Dermis blood vessel endothelial cell (primary cell): ENCODE results near the gene WWOX. TPM values are rescaled to one million over a fixed set of nuclear protein-coding genes. Genes with fewer than 3 reads are reported as not detected.

Source experiments
- DNase-seq: peaks from one replicate; pipeline ENCODE4 v3.0.0; 2010
- total RNA-seq: library from RNA; depleted of rRNA; stranded (reverse); fragments of >200 nt; gene quantifications from 2 replicates; pipeline ENCODE4 v1.2.3, GENCODE V29; 2014

WWOX gene
- total RNA-seq, 1 donor from 2014 or later = 14.5 TPM

DNA sequence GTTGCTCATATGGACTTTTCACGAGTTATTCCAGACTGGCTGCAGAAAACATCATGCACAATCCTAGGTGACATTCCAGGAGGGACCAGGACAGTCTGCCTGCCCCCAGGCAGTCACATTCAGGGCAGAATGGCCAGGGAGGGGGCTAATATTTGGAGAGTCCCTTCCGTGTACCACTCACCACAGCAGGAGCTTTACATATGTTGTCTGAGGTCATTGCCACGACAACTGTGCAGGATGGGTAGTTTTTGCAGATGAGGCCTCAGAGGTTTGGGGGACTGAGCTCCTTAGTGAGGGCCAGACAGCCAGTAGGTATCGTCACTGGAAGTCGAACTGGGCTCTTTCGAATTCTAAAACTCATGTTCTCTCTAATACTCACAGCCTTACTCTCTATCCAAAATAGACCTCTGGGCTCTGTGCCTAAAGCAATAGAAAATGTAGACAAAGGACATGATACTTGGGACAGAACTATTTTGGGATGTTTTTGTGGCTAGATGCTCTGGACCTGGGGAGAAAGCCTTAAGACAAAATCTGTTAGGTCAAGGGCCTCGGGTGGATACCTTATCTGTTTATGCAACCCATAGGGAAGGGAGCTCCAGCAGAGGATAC, 1162.6 kb downstream of the WWOX start:
- DNase-seq = no peak

Other genes with a start within 250 kb of the WWOX start
- gene CLEC3A, start 77.1 kb upstream of the WWOX start, total RNA-seq = not detected in 2 replicates